H1 (cell line): Measurements from ENCODE around the gene DNAJC16. TPM values are rescaled to one million over a fixed set of nuclear protein-coding genes. Genes with fewer than 3 reads are reported as not detected.

Experiments used
- ASH2L ChIP-seq: fragments of 200-600, 300-600 bp; sonication (generic); IDR thresholded peaks from one replicate; pipeline ENCODE4 v1.7.1; 2017; ENCODE audit warnings: low read length
- BRCA1 ChIP-seq: IDR thresholded peaks from 2 replicates; pipeline ENCODE4 v1.6.1; 2012; ENCODE audit warnings: low read depth, low read length, improper control_type of control experiment
- CBX5 ChIP-seq: fragments of 300-800, 300-1000 bp; sonication (generic); IDR thresholded peaks from 2 replicates; pipeline ENCODE4 v1.7.1; 2016; ENCODE audit warnings: antibody characterized with exemption, low read length, low read depth
- CHD2 ChIP-seq: IDR thresholded peaks from 2 replicates; pipeline ENCODE4 v1.6.1; 2012; ENCODE audit warnings: low read length, improper control_type of control experiment
- CHD7 ChIP-seq: fragments of 300-600 bp; sonication (generic); IDR thresholded peaks from 2 replicates; pipeline ENCODE4 v1.7.1; 2012; ENCODE audit warnings: low read length, moderate library complexity, mild to moderate bottlenecking, inconsistent platforms; ENCODE audit not compliant: insufficient replicate concordance
- HDAC2 ChIP-seq, 2 experiments: fragments of 300-600 bp in 1 of 2; sonication (generic) in 1 of 2; IDR thresholded peaks; 2 replicates each; pipeline ENCODE4 v1.6.1; 2011 to 2012; ENCODE audit warnings: low read depth in 2 of 2, low read length in 2 of 2, mild to moderate bottlenecking in 2 of 2, moderate library complexity in 2 of 2, borderline replicate concordance in 1 of 2, inconsistent platforms in 1 of 2
- JUND ChIP-seq: IDR thresholded peaks from 2 replicates; pipeline ENCODE4 v1.6.1; 2011; ENCODE audit warnings: mild to moderate bottlenecking, improper control_type of control experiment, low read length
- NANOG ChIP-seq: IDR thresholded peaks from 2 replicates; pipeline ENCODE4 v1.6.1; 2011; ENCODE audit warnings: low read length, low read depth, mild to moderate bottlenecking, inconsistent platforms; ENCODE audit not compliant: insufficient read depth, poor library complexity, severe bottlenecking
- SP2 ChIP-seq: IDR thresholded peaks from 2 replicates; pipeline ENCODE4 v1.6.1; 2012; ENCODE audit warnings: mild to moderate bottlenecking, low read length, inconsistent platforms
- polyA plus RNA-seq, 7 experiments: library from polyadenylated mRNA; depleted of rRNA in 3 of 7; stranded (reverse) in 5 of 7; unstranded in 2 of 7; fragments of >200 nt in 5 of 7; fragments of 200-250 nt in 2 of 7; gene quantifications; 1 replicate in 5 of 7; 2 replicates in 1 of 7; 4 replicates in 1 of 7; pipeline versions ENCODE4 v1.2.1 to v1.2.3, GENCODE V29; 2011 to 2013; ENCODE audit warnings: missing spikeins in 2 of 7, mixed read lengths in 2 of 7
- total RNA-seq: library from RNA; stranded (reverse); fragmentation: NEBNext Ultra II Directional; extraction: Animal tissue kit (Norgen Biotek cat#: 25700); gene quantifications from 2 replicates; pipeline ENCODE4 v1.2.1, GENCODE V29; 2021

DNAJC16 gene
- total and polyA plus RNA-seq, 2 of the 8 experiments (the other 6 are each of a cell fraction or from before 2014, with no cell fraction given), result 7.9 to 23.3 TPM

DNA sequence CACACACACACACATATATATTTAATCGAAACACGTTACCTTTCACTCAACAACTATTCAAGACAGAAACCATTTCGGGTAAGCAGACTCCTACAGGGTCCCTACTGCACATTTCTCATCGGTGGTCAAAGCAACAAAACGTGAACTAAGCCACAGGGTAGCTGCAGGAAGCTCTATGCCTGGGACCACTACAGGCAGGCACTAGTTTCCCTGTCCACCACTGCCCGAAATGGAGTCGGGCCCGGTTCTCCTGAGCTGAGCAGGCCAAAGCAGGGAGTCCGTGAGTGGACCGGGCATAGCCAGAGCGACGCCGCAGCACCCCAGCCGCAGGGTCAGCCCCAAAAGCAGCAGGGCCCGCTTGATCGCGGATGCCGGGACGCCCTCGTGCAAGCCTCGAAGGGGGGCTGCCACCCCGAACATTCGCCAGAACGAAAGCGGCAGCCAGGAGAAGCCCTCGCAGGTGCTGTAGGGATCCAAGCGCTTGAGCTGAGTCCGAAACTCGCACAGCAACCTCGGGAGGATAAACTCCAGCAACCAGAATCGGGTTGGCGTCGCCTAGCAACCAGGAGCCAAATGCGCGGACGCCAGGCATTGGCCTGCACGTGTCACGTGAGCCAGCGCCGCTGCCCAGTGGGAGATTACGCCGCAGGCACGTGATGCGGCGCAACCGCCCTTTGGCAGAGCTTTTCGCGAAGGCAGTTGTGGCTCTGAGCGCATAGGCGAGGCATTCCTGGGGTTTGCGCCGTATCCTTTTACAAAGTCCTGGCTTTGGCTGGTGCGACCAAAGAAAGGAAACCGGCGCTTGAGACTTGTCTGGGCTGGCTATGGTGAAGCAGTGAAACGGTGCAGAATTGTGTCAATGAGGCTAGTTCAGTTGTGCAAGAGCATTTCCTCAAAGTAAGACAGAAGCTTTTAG, 76.7 kb downstream of the DNAJC16 start (continued):
- no peak for TF ChIP-seq CHD7
- peak; percentile 76 for TF ChIP-seq ASH2L
- no peak for TF ChIP-seq JUND
- TF ChIP-seq SP2, result no peak
- no peak for TF ChIP-seq CBX5
- peak in 1 of 2 experiments; percentile 92; a peak in 2 of 4 replicates for TF ChIP-seq HDAC2 (IDR thresholded peaks at IDR 0.05; ENCODE audit: borderline replicate concordance in 1 of 2, low read depth in 2 of 2, low read length in 2 of 2)
- no peak for TF ChIP-seq BRCA1
- peak; percentile 76 for TF ChIP-seq CHD2
- peak; percentile 10 for TF ChIP-seq NANOG
